Activated T-cell treated with anti-CD3 and anti-CD28 coated beads, Interleukin-2, amount 50 U/mL, for 24 hours (primary cell): ENCODE data around the gene HELT.
"Not testable (repeated sequence)": the region's sequence is repeated elsewhere in the genome, so short reads cannot be mapped to it uniquely, and the experiment has no call there.

Experiments
- DNase-seq: peaks from one replicate; pipeline ENCODE4 v3.0.0-alpha.2; 2020
- H3K27ac Mint-ChIP-seq: 2 replicates; pipeline ENCODE4 v1.8.0; 2020; ENCODE audit warnings: mild to moderate bottlenecking, mixed read lengths
- H3K27me3 Mint-ChIP-seq: 2 replicates; pipeline ENCODE4 v1.8.0; 2020; ENCODE audit warnings: mixed read lengths
- H3K36me3 Mint-ChIP-seq: 2 replicates; pipeline ENCODE4 v1.8.0; 2020; ENCODE audit warnings: low read depth, mixed read lengths
- H3K4me1 Mint-ChIP-seq: 2 replicates; pipeline ENCODE4 v1.8.0; 2020; ENCODE audit warnings: low read depth, mixed read lengths
- H3K4me3 Mint-ChIP-seq: 2 replicates; pipeline ENCODE4 v1.8.0; 2020; ENCODE audit warnings: mild to moderate bottlenecking, moderate library complexity, mixed read lengths
- H3K9me3 Mint-ChIP-seq: 2 replicates; pipeline ENCODE4 v1.8.0; 2020; ENCODE audit warnings: mixed read lengths

HELT gene

DNA sequence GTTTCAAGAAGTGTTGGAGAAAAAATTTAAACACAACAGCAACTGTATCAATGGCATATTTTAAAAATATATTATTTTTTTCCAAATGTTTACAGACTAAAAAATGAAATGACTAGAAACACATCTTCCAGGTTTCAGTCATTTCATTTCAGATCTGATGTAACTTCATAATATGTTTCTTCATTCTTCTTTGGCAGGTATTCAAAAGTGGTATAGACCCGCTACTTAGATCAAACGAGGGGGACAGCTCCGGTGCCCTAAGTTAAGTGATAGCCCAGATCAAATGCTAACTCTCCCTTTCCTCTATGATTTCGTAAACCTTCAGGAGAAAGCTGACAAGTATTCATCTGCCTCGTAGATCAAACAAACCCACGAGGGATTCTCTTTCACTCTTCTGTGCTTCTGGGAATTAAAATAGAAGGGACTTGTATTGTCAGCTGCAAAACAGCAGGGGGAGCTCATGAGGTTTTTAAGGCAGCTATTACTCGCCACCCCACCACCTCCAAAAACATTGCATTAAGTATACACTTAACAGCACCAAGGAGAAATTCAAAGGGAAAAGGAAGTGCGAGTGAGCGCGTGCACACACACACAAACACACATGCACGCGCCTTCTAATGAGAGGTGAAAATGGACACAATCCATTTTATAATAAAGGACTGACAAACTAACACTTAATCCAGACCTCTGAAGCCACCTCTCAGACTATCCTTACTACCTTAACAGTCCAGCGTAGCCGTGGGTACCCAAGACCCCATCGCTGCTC is 21.4 kb downstream of the HELT start:
- H3K4me3 Mint-ChIP-seq = peak overlapping the region; percentile 67
- peak; percentile 40 for DNase-seq
- H3K27ac Mint-ChIP-seq = peak overlapping the region; percentile 62
- H3K4me1 Mint-ChIP-seq = peaks cover 6% of the 10 kb centered on the region
- H3K9me3 Mint-ChIP-seq = no peaks in the 10 kb centered on the region
- no peaks in the 10 kb centered on the region for H3K36me3 Mint-ChIP-seq
- H3K27me3 Mint-ChIP-seq = peaks cover 17% of the 10 kb centered on the region

DNA sequence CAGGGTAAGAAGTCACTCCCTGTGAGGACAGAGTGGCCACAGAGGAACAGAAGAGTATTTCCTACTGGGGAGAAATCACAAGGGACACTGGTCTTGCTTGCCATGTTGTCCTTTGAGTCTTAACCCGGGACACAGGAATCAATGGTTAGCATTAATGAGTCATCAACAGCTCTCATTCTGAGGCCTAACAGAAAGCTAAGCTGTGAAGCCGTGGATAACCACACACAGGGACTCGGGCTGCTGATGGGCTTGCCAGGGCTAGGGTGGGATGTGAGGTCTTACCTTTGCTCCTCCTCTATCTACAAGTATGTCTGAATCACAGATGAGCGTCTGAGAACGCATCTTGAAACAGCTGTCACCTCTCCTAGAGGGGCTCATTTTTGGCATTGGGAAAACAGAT is 22.2 kb downstream of the HELT start:
- Mint-ChIP-seq H3K27ac (no peak overlapping the region), H3K4me1 (peaks cover 6% of the 10 kb centered on the region), H3K27me3 (peaks cover 18% of the 10 kb centered on the region), H3K36me3 (no peaks in the 10 kb centered on the region), H3K4me3 (no peak overlapping the region), H3K9me3 (no peaks in the 10 kb centered on the region)
- DNase-seq = no peak

DNA sequence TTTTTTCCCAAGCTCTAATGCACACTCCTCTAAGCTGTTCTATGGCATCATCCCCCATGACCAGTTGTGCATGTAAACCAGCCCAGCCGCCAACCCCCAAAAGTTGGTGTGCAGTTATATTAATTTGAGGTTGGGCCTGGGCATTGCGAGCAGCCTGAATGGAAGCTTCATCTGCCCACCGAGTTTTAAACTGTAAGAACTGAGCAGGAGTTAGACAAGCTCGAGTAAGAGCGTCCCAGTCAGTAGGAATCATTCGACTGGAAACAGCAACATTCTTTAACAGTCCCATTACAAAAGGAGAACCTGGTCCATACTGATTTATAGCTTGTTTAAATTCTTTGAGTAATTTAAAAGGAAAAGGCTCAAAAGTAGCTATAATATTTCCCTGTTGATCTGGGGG is 32.0 kb downstream of the HELT start:
- H3K4me1 Mint-ChIP-seq, H3K4me3 Mint-ChIP-seq, H3K36me3 Mint-ChIP-seq, H3K9me3 Mint-ChIP-seq, DNase-seq, H3K27ac Mint-ChIP-seq: not testable (repeated sequence)
- H3K27me3 Mint-ChIP-seq = peaks cover 40% of the 10 kb centered on the region

DNA sequence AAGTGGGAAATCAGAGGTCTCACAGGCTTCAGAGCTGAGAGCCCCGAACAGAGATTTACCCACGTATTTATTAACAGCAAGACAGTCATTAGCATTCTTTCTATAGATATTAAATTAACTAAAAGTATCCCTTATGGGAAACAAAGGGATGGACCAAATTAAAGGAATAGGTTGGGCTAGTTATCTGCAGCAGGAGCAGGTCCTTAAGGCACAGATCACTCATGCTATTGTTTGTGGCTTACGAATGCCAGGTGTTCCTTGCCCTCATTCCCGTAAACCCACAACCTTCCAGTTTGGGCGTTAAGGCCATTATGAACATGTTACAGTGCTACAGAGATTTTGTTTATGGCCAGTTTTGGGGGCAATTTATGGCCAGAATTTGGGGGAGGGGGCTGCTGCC is 33.0 kb downstream of the HELT start:
- not testable (repeated sequence) for H3K27ac Mint-ChIP-seq, H3K9me3 Mint-ChIP-seq, H3K4me3 Mint-ChIP-seq, H3K36me3 Mint-ChIP-seq, DNase-seq, H3K4me1 Mint-ChIP-seq
- peaks cover 33% of the 10 kb centered on the region for H3K27me3 Mint-ChIP-seq

DNA sequence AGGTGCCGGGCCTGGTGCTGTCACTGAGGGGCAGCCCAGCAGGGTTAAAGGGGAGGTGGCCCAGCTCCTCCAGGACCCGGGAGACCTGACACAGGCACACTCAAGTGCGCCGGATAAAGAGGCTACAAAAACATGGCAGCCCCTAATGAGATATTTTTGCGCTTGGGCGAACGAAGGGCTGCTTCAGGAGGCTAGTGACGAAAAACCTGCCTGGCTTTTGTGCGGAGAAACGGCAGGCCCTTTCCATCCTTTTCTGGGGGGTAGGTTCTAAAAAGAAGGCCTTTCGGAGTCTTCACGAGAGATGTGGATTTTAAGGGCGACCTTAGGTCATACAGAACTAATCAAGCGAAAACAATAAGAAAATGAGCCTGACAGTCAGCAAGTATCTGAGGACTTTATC is 35.5 kb downstream of the HELT start:
- Mint-ChIP-seq H3K4me1 (no peaks in the 10 kb centered on the region), H3K27me3 (peaks cover 20% of the 10 kb centered on the region), H3K9me3 (no peaks in the 10 kb centered on the region), H3K4me3 (no peak overlapping the region), H3K36me3 (no peaks in the 10 kb centered on the region), H3K27ac (no peak overlapping the region)
- no peak for DNase-seq

DNA sequence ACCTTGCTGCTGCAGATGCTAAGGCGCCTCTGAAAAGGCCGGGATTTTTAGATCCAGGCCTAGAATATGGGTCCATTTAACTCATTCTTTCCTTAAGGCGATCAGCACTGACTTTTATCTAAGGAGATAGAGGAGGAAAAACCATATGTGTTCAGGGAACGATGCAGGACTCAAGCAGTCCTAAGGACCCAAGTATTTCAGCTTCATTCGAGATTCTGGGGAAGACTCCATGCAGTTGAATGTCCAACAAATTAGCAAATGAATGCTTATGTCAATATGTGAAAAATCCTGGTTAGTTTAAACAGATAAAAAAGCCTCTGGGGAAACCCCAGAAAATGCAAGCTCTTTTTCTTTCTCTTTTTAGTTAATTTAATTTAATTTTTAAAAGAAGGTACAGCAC is 36.0 kb downstream of the HELT start:
- Mint-ChIP-seq H3K27ac (no peak overlapping the region), H3K4me3 (no peak overlapping the region), H3K4me1 (no peaks in the 10 kb centered on the region), H3K36me3 (no peaks in the 10 kb centered on the region), H3K9me3 (no peaks in the 10 kb centered on the region), H3K27me3 (peaks cover 15% of the 10 kb centered on the region)
- no peak for DNase-seq

DNA sequence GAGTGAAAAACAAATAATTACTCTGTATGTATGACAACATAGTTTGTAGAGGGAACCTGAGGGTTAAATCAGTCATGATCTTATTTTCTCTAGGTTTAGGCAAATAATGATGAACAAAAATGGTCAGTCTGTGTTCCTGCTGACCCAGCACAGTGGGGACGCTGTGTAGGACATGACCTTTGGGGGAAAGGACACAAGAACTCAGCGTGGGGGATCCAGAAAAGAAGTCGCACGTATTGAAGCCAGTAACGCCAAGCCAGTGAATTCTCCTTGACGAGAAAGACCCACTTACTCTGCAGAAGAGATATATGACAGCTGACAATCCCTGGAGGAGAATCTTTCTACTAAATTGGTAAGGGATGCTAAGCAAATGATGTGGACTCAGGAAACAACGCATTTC is 36.6 kb downstream of the HELT start:
- Mint-ChIP-seq H3K4me3 (no peak overlapping the region), H3K9me3 (no peaks in the 10 kb centered on the region), H3K4me1 (no peaks in the 10 kb centered on the region), H3K27me3 (peaks cover 11% of the 10 kb centered on the region), H3K27ac (no peak overlapping the region), H3K36me3 (no peaks in the 10 kb centered on the region)
- no peak for DNase-seq

DNA sequence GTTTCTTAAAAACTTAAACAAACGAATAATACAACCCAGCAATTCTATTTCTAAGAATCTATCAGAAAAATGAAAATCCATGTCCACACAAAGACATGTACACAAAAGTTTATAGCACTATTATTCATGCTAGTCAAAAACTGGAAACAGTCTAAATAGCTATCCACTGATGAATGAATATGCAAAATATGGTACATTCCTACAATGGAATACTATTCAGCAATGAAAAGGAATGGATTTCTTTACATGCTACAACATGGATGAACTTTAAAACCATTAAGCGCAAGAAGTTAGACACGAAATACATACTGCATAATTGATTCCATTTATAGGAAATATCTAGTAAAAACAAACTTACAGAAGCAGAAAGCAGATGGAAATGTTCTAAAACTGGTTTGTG is 43.3 kb downstream of the HELT start:
- H3K36me3 Mint-ChIP-seq = no peaks in the 10 kb centered on the region
- no peak overlapping the region for H3K27ac Mint-ChIP-seq
- no peak overlapping the region for H3K4me3 Mint-ChIP-seq
- DNase-seq = no peak
- H3K9me3 Mint-ChIP-seq = no peaks in the 10 kb centered on the region
- H3K4me1 Mint-ChIP-seq = no peaks in the 10 kb centered on the region
- peaks cover 14% of the 10 kb centered on the region for H3K27me3 Mint-ChIP-seq

DNA sequence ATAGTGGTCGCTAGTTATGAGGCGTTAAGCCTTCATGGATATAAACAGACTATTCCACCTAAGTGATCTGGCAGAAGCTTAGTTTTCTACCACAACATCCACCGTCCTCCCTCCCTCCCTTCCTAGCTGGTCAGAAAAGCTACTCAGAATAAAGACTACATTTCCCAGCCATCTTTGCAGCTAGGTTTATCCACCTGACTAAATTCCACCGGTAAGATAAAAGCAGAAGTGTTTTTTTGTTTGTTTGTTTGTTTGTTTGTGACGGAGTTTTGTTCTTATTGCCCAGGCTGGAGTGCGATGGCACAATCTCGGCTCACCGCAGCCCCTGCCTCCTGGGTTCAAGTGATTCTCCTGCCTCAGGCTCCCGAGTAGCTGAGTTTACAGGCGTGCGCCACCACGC is 44.3 kb downstream of the HELT start:
- no peak for DNase-seq
- Mint-ChIP-seq H3K36me3 (no peaks in the 10 kb centered on the region), H3K27ac (no peak overlapping the region), H3K4me3 (no peak overlapping the region), H3K9me3 (no peaks in the 10 kb centered on the region), H3K4me1 (no peaks in the 10 kb centered on the region), H3K27me3 (peaks cover 14% of the 10 kb centered on the region)

DNA sequence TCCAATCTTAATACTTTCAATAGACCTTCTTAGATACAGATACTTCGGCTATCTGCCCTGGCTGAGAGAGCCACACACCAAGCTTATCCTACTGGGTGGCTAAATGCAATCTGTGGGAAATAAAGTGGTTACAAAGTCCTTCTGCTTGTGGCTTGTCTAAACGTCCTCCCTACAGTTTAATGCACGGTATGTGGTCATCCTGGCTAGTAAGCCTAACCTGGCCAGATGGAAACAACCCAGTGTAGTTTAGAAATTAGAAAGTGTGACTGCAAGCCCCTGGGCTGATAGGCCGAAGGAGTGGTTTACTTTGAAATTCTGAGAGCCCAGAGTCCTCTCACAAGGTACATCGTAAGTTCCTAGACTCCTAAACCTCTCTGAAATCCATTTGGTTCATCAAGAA is 47.9 kb downstream of the HELT start:
- Mint-ChIP-seq H3K27ac (no peak overlapping the region), H3K36me3 (no peaks in the 10 kb centered on the region), H3K9me3 (no peaks in the 10 kb centered on the region), H3K4me3 (no peak overlapping the region), H3K4me1 (no peaks in the 10 kb centered on the region), H3K27me3 (peaks cover 18% of the 10 kb centered on the region)
- no peak for DNase-seq

DNA sequence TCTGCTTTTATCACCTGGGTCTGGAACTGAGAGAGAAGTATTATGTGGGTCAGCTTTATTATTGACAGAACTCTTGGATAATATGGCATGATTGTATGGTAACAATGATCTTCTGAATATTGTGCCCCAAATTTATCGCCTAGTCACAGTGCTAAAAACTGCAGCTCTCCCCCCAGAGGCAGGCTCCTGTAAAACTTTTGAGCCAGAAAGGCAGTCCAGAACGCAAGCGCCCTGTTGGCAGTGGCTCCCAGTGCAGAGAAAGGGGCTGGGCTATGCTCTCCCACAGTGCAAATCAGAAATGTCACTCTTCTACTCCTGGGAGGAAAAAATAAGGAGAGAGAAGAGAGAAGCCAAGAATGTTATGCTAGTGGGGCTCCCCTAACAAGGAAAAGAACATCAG is 50.5 kb downstream of the HELT start:
- no peak overlapping the region for H3K4me3 Mint-ChIP-seq
- no peaks in the 10 kb centered on the region for H3K36me3 Mint-ChIP-seq
- H3K27me3 Mint-ChIP-seq = peaks cover 24% of the 10 kb centered on the region
- no peaks in the 10 kb centered on the region for H3K9me3 Mint-ChIP-seq
- H3K4me1 Mint-ChIP-seq = no peaks in the 10 kb centered on the region
- no peak for DNase-seq
- H3K27ac Mint-ChIP-seq = no peak overlapping the region
